ENCODE data around the gene KDM6A. TPM values are rescaled to one million over a fixed set of nuclear protein-coding genes. Genes with fewer than 3 reads are reported as not detected.

Gene KDM6A
- polyA plus RNA-seq (2012; rRNA removed), result 7.4 and 9.3 TPM in 2 replicates
- polyA plus RNA-seq (2012; cell fraction: cytosol; rRNA removed), result 6.4 and 6.6 TPM in 2 replicates
- polyA plus RNA-seq (2012; cell fraction: nucleus; rRNA removed), result 9.6 and 37.4 TPM in 2 replicates

DNA sequence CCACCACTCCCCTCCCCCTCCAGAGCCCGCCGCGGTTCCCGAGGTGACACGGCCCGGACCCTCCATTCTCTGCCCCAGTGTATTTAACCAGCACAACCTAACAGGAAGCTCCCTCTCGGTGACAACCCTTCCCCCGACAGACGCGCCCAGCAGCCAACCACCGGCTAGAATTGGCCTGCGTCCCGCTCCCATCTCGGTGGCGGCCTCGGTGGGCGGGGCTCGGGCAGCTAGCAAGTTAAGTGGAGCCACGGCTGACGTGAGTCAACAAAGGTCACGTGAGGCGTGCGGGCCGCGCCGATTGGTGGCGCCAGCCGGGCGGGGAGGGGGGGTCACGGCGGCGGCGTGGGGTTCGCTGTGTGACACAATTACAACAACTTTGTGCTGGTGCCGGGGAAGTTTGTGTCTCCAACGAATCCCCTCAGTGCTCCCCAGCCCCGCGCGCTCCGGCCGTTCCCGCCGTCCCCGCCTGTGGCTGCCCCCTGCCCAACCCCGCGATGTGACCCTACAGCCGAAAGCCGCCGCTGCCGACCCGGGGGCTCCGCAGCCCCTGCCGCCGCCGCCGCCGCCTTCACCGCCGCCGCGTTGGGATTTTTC lies at the start of gene KDM6A:
KDM6A (plus strand) TSS at position 368 of the 594 bp plus-strand sequence. CDS start 364 bp downstream, outside the sequence.
- 0% methylated on average over 3 of the region's 61 CpGs for WGBS (ENCODE audit: low lambda C conversion rate)
- peaks cover 0 to 4% of the 10 kb centered on the region in 2 experiments; a peak in 3 of 4 replicates for H3K4me1 ChIP-seq (ENCODE audit: control insufficient read depth in 1 of 2, insufficient read depth in 2 of 2, low read depth in 1 of 2, low read length in 1 of 2)
- peak within 1 kb of the TSS; percentile 90 to 94 for H3K27ac ChIP-seq (ENCODE audit: low read depth in 2 of 2, low read length in 1 of 2)
- POLR2A ChIA-PET, result interaction anchor here (0.7 to 0.8 kb wide), 2 partner anchors 198 to 333 kb away, joined by 3 read pairs; no protein-coding TSS in a partner anchor
- peaks cover 10% of the 10 kb centered on the region for H3F3A ChIP-seq (replicated peaks; ENCODE audit: insufficient read depth)
- H4K20me1 ChIP-seq (ENCODE audit: insufficient read depth), result peaks cover 16% of the 10 kb centered on the region
- peaks cover 0 to 3% of the 10 kb centered on the region in 2 experiments for H3K36me3 ChIP-seq (replicated peaks in 1 of 2; ENCODE audit: control insufficient read depth in 1 of 2, insufficient read depth in 2 of 2, low read length in 1 of 2)
- no peaks in the 10 kb centered on the region for H3K27me3 ChIP-seq (ENCODE audit: insufficient read depth)
- CTCF ChIA-PET, result interaction anchor here (0.7 kb wide), 1 partner anchor 140 kb away, joined by 3 read pairs; no protein-coding TSS in a partner anchor
- peak; percentile 98 for DNase-seq
- H3K9me2 ChIP-seq, result no peaks in the 10 kb centered on the region
- TF ChIP-seq GABPA (IDR thresholded peaks at IDR 0.05; ENCODE audit: low read depth) (peak; percentile 76), FOXJ3 (CRISPR knock-in tag; IDR thresholded peaks at IDR 0.05) (0 out of 2 replicates have a peak, but pooled peaks have one; percentile 43), RFX5 (IDR thresholded peaks at IDR 0.05; ENCODE audit: low read length) (peak; percentile 47; the same call in 1 of the 2 replicates), ZBTB33 (IDR thresholded peaks at IDR 0.05; ENCODE audit: borderline replicate concordance, low read depth) (0 out of 2 replicates have a peak, but pooled peaks have one; percentile 38), MAX (IDR thresholded peaks at IDR 0.05; ENCODE audit: low read depth) (peak; percentile 54; the same call in 1 of the 2 replicates), EP300 (IDR thresholded peaks at IDR 0.05; ENCODE audit: borderline replicate concordance in 1 of 2, low read depth in 1 of 2, low read length in 1 of 2) (0 out of 4 replicates have a peak, but pooled peaks of 1 of the 2 experiments have one; percentile 11), GATA2 (CRISPR knock-in tag; IDR thresholded peaks at IDR 0.05) (no peak), NFIC (IDR thresholded peaks at IDR 0.05; ENCODE audit: borderline replicate concordance) (no peak), MXI1 (IDR thresholded peaks at IDR 0.05; ENCODE audit: low read depth, low read length) (peak; percentile 63), FOXM1 (IDR thresholded peaks at IDR 0.05; ENCODE audit: low read depth) (no peak), NRF1 (IDR thresholded peaks at IDR 0.05; ENCODE audit: low read depth, low read length) (no peak), EZH2phosphoT487 (IDR thresholded peaks at IDR 0.05; ENCODE audit: borderline replicate concordance, low read depth) (no peak), CTCF (IDR thresholded peaks at IDR 0.05) (no peak), SIN3A (IDR thresholded peaks at IDR 0.05; ENCODE audit: borderline replicate concordance, low read depth, low read length) (peak; percentile 14; the same call in 1 of the 2 replicates), CHD2 (IDR thresholded peaks at IDR 0.05; ENCODE audit: low read length, partially characterized antibody) (peak; percentile 91), TAF1 (IDR thresholded peaks at IDR 0.05; ENCODE audit: borderline replicate concordance, low read depth, low read length) (peak; percentile 67; the same call in 1 of the 2 replicates), YY1 (IDR thresholded peaks at IDR 0.05; ENCODE audit: low read depth) (no peak), RCOR1 (IDR thresholded peaks at IDR 0.05; ENCODE audit: low read length) (no peak), POLR2AphosphoS5 (IDR thresholded peaks at IDR 0.05; ENCODE audit: low read depth, low read length) (peak; percentile 66), ELF1 (IDR thresholded peaks at IDR 0.05) (peak; percentile 54), IRF3 (IDR thresholded peaks at IDR 0.05; ENCODE audit: low read depth, low read length) (peak; percentile 56; the same call in 1 of the 2 replicates)
- TF ChIP-seq, protein P1, sequence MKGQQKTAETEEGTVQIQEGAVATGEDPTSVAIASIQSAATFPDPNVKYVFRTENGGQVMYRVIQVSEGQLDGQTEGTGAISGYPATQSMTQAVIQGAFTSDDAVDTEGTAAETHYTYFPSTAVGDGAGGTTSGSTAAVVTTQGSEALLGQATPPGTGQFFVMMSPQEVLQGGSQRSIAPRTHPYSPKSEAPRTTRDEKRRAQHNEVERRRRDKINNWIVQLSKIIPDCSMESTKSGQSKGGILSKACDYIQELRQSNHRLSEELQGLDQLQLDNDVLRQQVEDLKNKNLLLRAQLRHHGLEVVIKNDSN (IDR thresholded peaks at IDR 0.05; ENCODE audit: borderline replicate concordance, low read depth), result peak; percentile 99
- TF ChIP-seq, protein P2, sequence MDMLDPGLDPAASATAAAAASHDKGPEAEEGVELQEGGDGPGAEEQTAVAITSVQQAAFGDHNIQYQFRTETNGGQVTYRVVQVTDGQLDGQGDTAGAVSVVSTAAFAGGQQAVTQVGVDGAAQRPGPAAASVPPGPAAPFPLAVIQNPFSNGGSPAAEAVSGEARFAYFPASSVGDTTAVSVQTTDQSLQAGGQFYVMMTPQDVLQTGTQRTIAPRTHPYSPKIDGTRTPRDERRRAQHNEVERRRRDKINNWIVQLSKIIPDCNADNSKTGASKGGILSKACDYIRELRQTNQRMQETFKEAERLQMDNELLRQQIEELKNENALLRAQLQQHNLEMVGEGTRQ (IDR thresholded peaks at IDR 0.05; ENCODE audit: borderline replicate concordance, low read depth, low read length), result peak; percentile 88
- TF ChIP-seq, protein P3, sequence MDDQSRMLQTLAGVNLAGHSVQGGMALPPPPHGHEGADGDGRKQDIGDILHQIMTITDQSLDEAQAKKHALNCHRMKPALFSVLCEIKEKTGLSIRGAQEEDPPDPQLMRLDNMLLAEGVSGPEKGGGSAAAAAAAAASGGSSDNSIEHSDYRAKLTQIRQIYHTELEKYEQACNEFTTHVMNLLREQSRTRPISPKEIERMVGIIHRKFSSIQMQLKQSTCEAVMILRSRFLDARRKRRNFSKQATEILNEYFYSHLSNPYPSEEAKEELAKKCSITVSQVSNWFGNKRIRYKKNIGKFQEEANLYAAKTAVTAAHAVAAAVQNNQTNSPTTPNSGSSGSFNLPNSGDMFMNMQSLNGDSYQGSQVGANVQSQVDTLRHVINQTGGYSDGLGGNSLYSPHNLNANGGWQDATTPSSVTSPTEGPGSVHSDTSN (IDR thresholded peaks at IDR 0.05), result peak; percentile 99
- no peaks in the 10 kb centered on the region for H3K9me3 ChIP-seq
- peak within 1 kb of the TSS; percentile 84 for H3K4me2 ChIP-seq
- H3K9ac ChIP-seq, result peak within 1 kb of the TSS; percentile 96
- H2AFZ ChIP-seq (ENCODE audit: low read depth), result peak within 1 kb of the TSS; percentile 81
- H3K4me3 ChIP-seq (ENCODE audit: low read depth in 2 of 2, low read length in 1 of 2), result peak within 1 kb of the TSS; percentile 87 to 92
- peaks cover 65% of the 10 kb centered on the region for H3K79me2 ChIP-seq (ENCODE audit: insufficient read depth)
